Measurements from ENCODE around the gene EIPR1. TPM values are rescaled to one million over a fixed set of nuclear protein-coding genes. Genes with fewer than 3 reads are reported as not detected.

The EIPR1 gene
- total and polyA plus RNA-seq, 2 experiments from 2014 or later = 17.4 to 46.3 TPM

DNA sequence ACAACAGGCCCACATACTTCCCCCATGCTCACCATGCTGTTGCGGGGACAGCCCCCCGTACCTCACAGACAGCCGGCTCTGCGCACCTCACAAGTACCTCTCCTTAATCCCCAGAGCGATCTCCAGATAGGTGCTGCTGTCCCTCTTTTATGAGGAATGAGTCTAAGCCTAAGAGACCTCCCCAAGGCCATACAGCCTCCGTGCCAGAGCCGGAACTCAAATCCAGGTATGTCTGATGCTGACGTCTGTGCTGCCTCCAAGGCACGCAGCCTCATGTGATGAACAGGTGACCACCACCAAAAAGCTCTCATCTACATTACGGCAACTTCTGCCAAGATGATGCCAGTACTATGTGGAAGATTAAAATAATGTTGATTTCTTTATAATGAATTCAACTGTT, 85.2 kb downstream of the EIPR1 start:
- Mint-ChIP-seq H3K4me1 (peaks cover 17% of the 10 kb centered on the region), H3K4me3 (no peak overlapping the region), H3K36me3 (ENCODE audit: low read depth) (peaks cover 3% of the 10 kb centered on the region; the same call in 2 of the 3 replicates), H3K27ac (no peak overlapping the region), H3K27me3 (ENCODE audit: insufficient read depth, low read depth, poor library complexity) (peaks cover 12% of the 10 kb centered on the region), H3K9me3 (peaks cover 1% of the 10 kb centered on the region; the same call in 2 of the 3 replicates)
- no peaks in the 10 kb centered on the region for H3K9me2 ChIP-seq (ENCODE audit: insufficient read depth)
- H3K4me2 ChIP-seq = no peak overlapping the region
- H3K27me3 ChIP-seq (ENCODE audit: insufficient read depth) = no peaks in the 10 kb centered on the region
- TF ChIP-seq EZH2phosphoT487 (IDR thresholded peaks at IDR 0.05; ENCODE audit: unreplicated experiment) = no peak
- TF ChIP-seq ZNF114 (CRISPR knock-in tag; IDR thresholded peaks at IDR 0.05) = no peak
- no peak for TF ChIP-seq CREB1 (CRISPR knock-in tag; IDR thresholded peaks at IDR 0.05; ENCODE audit: low read depth)
- no peak for TF ChIP-seq NANOG (IDR thresholded peaks at IDR 0.05; ENCODE audit: borderline replicate concordance)
- TF ChIP-seq, protein P1, sequence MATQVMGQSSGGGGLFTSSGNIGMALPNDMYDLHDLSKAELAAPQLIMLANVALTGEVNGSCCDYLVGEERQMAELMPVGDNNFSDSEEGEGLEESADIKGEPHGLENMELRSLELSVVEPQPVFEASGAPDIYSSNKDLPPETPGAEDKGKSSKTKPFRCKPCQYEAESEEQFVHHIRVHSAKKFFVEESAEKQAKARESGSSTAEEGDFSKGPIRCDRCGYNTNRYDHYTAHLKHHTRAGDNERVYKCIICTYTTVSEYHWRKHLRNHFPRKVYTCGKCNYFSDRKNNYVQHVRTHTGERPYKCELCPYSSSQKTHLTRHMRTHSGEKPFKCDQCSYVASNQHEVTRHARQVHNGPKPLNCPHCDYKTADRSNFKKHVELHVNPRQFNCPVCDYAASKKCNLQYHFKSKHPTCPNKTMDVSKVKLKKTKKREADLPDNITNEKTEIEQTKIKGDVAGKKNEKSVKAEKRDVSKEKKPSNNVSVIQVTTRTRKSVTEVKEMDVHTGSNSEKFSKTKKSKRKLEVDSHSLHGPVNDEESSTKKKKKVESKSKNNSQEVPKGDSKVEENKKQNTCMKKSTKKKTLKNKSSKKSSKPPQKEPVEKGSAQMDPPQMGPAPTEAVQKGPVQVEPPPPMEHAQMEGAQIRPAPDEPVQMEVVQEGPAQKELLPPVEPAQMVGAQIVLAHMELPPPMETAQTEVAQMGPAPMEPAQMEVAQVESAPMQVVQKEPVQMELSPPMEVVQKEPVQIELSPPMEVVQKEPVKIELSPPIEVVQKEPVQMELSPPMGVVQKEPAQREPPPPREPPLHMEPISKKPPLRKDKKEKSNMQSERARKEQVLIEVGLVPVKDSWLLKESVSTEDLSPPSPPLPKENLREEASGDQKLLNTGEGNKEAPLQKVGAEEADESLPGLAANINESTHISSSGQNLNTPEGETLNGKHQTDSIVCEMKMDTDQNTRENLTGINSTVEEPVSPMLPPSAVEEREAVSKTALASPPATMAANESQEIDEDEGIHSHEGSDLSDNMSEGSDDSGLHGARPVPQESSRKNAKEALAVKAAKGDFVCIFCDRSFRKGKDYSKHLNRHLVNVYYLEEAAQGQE (IDR thresholded peaks at IDR 0.05; ENCODE audit: unreplicated experiment) = no peak
- no peak for TF ChIP-seq EZH2 (IDR thresholded peaks at IDR 0.05; ENCODE audit: low read depth, unreplicated experiment)
- TF ChIP-seq, protein P2, sequence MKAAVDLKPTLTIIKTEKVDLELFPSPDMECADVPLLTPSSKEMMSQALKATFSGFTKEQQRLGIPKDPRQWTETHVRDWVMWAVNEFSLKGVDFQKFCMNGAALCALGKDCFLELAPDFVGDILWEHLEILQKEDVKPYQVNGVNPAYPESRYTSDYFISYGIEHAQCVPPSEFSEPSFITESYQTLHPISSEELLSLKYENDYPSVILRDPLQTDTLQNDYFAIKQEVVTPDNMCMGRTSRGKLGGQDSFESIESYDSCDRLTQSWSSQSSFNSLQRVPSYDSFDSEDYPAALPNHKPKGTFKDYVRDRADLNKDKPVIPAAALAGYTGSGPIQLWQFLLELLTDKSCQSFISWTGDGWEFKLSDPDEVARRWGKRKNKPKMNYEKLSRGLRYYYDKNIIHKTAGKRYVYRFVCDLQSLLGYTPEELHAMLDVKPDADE (IDR thresholded peaks at IDR 0.05) = no peak
- TF ChIP-seq, protein P3, sequence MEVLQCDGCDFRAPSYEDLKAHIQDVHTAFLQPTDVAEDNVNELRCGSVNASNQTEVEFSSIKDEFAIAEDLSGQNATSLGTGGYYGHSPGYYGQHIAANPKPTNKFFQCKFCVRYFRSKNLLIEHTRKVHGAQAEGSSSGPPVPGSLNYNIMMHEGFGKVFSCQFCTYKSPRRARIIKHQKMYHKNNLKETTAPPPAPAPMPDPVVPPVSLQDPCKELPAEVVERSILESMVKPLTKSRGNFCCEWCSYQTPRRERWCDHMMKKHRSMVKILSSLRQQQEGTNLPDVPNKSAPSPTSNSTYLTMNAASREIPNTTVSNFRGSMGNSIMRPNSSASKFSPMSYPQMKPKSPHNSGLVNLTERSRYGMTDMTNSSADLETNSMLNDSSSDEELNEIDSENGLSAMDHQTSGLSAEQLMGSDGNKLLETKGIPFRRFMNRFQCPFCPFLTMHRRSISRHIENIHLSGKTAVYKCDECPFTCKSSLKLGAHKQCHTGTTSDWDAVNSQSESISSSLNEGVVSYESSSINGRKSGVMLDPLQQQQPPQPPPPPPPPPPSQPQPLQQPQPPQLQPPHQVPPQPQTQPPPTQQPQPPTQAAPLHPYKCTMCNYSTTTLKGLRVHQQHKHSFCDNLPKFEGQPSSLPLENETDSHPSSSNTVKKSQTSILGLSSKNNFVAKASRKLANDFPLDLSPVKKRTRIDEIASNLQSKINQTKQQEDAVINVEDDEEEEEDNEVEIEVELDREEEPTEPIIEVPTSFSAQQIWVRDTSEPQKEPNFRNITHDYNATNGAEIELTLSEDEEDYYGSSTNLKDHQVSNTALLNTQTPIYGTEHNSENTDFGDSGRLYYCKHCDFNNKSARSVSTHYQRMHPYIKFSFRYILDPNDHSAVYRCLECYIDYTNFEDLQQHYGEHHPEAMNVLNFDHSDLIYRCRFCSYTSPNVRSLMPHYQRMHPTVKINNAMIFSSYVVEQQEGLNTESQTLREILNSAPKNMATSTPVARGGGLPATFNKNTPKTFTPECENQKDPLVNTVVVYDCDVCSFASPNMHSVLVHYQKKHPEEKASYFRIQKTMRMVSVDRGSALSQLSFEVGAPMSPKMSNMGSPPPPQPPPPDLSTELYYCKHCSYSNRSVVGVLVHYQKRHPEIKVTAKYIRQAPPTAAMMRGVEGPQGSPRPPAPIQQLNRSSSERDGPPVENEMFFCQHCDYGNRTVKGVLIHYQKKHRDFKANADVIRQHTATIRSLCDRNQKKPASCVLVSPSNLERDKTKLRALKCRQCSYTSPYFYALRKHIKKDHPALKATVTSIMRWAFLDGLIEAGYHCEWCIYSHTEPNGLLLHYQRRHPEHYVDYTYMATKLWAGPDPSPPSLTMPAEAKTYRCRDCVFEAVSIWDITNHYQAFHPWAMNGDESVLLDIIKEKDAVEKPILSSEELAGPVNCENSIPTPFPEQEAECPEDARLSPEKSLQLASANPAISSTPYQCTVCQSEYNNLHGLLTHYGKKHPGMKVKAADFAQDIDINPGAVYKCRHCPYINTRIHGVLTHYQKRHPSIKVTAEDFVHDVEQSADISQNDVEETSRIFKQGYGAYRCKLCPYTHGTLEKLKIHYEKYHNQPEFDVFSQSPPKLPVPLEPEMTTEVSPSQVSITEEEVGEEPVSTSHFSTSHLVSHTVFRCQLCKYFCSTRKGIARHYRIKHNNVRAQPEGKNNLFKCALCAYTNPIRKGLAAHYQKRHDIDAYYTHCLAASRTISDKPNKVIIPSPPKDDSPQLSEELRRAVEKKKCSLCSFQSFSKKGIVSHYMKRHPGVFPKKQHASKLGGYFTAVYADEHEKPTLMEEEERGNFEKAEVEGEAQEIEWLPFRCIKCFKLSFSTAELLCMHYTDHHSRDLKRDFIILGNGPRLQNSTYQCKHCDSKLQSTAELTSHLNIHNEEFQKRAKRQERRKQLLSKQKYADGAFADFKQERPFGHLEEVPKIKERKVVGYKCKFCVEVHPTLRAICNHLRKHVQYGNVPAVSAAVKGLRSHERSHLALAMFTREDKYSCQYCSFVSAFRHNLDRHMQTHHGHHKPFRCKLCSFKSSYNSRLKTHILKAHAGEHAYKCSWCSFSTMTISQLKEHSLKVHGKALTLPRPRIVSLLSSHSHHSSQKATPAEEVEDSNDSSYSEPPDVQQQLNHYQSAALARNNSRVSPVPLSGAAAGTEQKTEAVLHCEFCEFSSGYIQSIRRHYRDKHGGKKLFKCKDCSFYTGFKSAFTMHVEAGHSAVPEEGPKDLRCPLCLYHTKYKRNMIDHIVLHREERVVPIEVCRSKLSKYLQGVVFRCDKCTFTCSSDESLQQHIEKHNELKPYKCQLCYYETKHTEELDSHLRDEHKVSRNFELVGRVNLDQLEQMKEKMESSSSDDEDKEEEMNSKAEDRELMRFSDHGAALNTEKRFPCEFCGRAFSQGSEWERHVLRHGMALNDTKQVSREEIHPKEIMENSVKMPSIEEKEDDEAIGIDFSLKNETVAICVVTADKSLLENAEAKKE (CRISPR knock-in tag; IDR thresholded peaks at IDR 0.05) = no peak
- no peak for TF ChIP-seq ZNF331 (CRISPR knock-in tag; IDR thresholded peaks at IDR 0.05; ENCODE audit: low read depth)
- no peak for TF ChIP-seq JUNB (IDR thresholded peaks at IDR 0.05; ENCODE audit: unreplicated experiment)
- TF ChIP-seq, protein P4, sequence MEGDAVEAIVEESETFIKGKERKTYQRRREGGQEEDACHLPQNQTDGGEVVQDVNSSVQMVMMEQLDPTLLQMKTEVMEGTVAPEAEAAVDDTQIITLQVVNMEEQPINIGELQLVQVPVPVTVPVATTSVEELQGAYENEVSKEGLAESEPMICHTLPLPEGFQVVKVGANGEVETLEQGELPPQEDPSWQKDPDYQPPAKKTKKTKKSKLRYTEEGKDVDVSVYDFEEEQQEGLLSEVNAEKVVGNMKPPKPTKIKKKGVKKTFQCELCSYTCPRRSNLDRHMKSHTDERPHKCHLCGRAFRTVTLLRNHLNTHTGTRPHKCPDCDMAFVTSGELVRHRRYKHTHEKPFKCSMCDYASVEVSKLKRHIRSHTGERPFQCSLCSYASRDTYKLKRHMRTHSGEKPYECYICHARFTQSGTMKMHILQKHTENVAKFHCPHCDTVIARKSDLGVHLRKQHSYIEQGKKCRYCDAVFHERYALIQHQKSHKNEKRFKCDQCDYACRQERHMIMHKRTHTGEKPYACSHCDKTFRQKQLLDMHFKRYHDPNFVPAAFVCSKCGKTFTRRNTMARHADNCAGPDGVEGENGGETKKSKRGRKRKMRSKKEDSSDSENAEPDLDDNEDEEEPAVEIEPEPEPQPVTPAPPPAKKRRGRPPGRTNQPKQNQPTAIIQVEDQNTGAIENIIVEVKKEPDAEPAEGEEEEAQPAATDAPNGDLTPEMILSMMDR (conservative IDR thresholded peaks at IDR 0.05; ENCODE audit: low read depth in 2 of 2) = no peak
- no peak for TF ChIP-seq STAT1 (IDR thresholded peaks at IDR 0.05; ENCODE audit: unreplicated experiment)
- TF ChIP-seq POLR2AphosphoS5 (IDR thresholded peaks at IDR 0.05; ENCODE audit: low read depth) = no peak
- no peaks in the 10 kb centered on the region for H4K20me1 ChIP-seq (replicated peaks; ENCODE audit: insufficient read depth)
- no peaks in the 10 kb centered on the region for H3K4me1 ChIP-seq (ENCODE audit: insufficient read depth)
- no peaks in the 10 kb centered on the region for H3F3A ChIP-seq (replicated peaks; ENCODE audit: low read depth)
- no peak overlapping the region for H2AFZ ChIP-seq
- no peaks in the 10 kb centered on the region for H3K36me3 ChIP-seq (ENCODE audit: insufficient read depth)
- H3K27ac ChIP-seq (ENCODE audit: low read depth) = no peak overlapping the region
- DNase-seq (ENCODE audit: low spot score) (no peak), ATAC-seq (no peak)
- peaks cover 13% of the 10 kb centered on the region; the same call in 1 of the 2 replicates for H3K79me2 ChIP-seq (replicated peaks; ENCODE audit: insufficient read depth)
- no peak overlapping the region for H3K4me3 ChIP-seq
